HG03108 (cell line): ENCODE results near the gene CPS1.
A peak's percentile ranks its signal among the peaks of the same experiment; 100 is the strongest.

ENCODE experiments used
- ATAC-seq: cut with Tn5 transposase; IDR thresholded peaks from one replicate; pipeline ENCODE4 v1.9.1; 2021; ENCODE audit warnings: moderate library complexity; ENCODE audit not compliant: unreplicated experiment

Gene CPS1

GRCh38 chr2:210546424-210547208, 9.8 kb upstream of the CPS1 start:
- ATAC-seq: no peak

- no peak for ATAC-seq
Observed at GRCh38 chr2:210548031-210548430, 8.4 kb upstream of the CPS1 start.

DNA sequence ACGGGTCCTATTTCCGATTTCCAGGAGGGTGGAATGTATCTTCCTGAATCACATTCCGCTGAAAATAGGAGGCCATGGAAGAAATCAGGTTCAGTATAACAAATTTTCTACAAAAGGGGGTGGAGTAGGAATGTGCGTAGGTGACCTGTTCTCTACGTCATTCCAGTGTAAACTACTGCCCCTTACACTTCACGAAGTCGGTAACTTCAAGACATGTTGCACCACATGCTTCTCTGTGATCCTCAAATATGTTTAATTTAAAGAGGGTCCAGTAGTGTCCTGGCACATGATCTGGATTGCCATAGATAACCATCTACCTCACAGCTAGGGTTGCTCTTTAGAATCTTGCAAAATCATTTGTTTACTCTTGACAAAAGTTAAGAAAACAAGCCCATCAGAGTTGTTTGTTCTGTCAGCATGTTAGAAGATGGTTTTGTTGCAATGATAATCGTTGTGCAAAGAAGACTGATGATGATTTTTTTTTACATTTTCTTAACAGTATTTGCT, 7.5 kb upstream of the CPS1 start:
- no peak for ATAC-seq

DNA sequence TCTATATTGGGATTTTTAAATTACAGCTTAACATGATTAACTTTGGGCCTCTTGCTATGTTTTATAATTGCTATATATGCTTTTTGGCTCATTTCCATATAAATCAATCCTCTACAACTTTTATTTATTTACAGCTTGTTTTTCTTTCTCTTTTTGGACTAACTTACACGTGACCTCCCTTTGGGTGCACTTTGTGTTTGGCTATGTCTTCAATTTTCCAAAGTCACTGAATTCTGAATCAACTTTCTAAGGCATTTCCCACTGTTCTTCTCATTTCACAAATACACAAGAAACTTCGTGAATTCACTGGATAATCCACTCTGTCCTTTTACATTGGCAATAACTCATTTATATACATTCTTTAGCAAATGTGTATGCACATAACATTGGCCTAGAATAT, 5.4 kb upstream of the CPS1 start:
- no peak for ATAC-seq

DNA sequence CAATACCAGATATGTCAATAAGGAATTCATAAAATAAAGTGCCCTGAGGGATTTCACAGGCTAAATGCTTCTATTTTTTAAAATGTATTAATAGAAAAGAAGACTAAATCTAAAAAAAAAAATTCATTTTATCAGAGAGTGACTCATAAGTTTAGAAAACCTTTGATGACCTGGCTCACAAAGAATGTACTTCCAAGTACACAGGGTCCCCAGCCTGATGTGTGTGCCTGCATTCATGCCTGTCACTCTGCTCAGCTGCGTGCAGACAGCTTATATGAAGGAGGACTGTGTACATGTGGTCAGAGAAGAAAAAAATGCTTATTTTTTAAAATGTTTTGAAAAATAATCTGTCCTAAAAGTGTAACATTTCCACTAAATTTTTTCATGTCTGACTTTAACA, 3.0 kb upstream of the CPS1 start:
- no peak for ATAC-seq

- ATAC-seq: no peak
Observed at GRCh38 chr2:210555555-210555954, 844 bp upstream of the CPS1 start.

- ATAC-seq: no peak
Observed at GRCh38 chr2:210557721-210558120, 1.3 kb downstream of the CPS1 start.

DNA sequence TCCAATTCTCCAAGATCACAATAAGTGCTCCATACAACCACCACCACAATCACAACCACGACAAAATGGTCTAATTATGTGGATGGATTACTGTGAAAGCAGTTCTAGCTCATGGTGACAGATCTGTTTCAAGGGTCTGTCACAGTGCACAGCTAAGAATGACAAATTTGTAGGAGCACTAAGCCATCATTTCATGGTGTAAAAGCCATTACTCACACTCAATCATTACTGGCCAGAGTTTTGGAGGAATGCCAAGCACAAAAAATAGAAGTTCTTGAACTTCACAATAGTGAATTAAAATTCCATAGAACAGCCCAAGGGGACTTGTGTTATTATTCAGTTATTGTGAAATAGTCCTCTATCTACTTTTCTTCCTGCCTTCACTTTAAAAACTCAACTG, 2.3 kb downstream of the CPS1 start:
- ATAC-seq: no peak

DNA sequence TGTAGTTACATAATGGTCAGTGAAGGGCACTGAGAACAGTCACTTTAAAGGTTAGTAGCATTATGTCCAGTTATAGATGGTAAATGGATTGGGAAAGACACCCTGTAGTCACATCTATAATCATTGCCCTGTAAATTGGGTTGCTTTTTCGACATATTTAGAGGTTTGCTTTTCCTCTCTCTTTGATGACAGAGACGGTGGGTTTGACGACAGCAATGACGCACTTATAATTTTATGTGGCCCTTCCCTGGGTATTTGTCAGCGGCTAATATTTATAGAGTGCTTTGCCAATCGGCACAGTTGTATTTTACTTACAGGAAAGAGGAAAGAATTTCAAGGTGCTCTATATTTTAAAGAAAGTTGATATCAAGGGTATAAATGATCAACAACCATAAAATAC, 2.8 kb downstream of the CPS1 start:
- no peak for ATAC-seq

- no peak for ATAC-seq
Observed at GRCh38 chr2:210561475-210561874, 5.1 kb downstream of the CPS1 start.

DNA sequence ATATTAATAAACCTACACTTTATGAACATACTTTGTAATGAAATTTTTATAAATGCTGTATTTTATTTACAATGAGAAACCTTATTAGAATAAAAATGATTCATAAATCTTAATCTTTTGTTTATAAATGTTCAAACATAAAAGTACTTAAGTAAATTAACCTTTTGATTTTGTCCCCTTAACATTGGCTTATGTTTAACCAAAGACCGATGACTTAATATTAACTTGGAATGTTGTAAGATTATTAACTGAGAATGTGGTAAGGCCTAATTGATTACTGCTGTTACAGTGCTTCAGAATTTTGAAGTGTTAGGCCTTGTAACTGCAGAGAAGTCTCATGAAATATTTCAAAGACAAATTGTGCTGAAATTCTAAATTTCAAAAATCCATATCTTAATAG, 5.7 kb downstream of the CPS1 start:
- no peak for ATAC-seq

DNA sequence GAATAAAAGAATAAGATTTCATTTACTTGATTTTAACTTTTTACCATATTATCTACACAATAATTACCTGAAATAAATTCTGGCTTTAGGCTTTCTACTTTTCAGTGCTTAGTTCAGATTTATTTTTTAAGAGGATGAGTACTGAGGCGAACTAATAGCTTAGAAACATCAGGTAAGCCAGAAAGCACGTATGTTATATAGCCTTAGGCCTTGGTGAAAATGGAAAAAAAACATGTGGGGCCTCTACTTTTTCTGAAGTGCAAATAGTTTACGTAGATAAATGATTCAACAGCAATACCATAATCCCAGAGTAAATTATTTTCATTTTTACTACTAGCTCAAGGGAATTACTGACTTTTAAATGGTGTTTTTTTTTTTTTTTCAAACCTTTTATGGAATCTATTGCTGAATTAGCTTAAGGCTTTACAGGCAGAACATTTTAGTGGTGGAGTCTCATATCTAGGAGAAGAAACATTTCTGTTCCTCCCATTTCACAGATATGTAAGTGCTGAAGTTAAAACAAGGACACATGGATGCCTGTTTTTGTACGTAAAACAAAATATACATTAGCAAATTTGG, 6.2 kb downstream of the CPS1 start:
- no peak for ATAC-seq

GRCh38 chr2:210567279-210567678, 10.9 kb downstream of the CPS1 start:
- ATAC-seq: no peak

- ATAC-seq: no peak
Observed at GRCh38 chr2:210568108-210568507, 11.7 kb downstream of the CPS1 start.

GRCh38 chr2:210577263-210578071, 21.1 kb downstream of the CPS1 start:
- ATAC-seq: peak; percentile 91

DNA sequence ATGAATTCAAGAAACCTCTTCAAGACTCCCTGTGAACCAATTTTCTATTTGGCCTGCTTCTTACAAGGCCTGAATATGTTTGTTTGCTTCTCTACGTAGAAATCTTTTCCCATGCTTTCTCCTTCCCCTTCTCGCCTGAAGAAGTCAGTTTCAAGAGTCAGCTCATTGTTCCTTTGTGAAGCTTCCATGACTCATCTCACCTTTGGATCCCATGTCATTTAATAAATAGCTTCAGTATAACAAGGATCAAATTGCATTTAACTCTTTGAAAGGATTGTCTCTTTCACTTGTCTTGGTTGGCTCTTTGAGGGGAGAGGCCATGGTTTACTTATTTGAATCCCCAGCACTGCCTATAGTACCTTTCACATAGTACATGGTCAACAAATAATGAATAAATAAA, 28.4 kb downstream of the CPS1 start:
- ATAC-seq: no peak

DNA sequence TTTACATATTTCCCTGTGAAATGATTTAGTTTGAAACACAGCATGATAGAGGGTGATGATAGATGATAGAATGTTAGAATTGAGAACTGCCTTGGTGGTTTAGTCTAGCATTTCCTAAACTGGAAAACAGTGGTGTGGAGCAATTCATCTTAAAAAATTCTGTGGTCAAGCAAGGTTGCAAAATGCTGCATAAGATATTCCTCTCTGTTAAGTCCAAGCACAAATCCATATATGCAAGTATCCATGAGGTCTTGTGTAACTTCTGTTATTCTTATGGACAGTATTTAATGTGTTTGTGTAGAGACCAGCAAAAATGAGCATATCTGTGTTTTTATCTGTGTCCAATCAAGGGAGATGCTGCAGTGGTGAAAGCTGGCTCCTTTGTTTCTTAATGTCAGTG, 30.0 kb downstream of the CPS1 start:
- no peak for ATAC-seq

DNA sequence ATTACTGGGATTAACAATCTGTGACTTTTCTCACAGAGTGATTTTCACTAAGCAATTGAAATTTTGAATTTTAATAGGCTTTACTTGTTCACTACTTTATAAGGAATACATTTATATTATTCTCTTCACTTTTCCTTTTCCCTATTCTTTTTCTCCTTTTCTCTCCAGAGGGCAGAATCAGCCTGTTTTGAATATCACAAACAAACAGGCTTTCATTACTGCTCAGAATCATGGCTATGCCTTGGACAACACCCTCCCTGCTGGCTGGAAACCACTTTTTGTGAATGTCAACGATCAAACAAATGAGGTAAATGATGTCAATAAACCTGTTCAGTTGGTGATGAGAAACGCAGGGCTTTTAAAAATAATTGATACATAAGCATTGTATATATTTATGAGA, 35.3 kb downstream of the CPS1 start:
- ATAC-seq: no peak

DNA sequence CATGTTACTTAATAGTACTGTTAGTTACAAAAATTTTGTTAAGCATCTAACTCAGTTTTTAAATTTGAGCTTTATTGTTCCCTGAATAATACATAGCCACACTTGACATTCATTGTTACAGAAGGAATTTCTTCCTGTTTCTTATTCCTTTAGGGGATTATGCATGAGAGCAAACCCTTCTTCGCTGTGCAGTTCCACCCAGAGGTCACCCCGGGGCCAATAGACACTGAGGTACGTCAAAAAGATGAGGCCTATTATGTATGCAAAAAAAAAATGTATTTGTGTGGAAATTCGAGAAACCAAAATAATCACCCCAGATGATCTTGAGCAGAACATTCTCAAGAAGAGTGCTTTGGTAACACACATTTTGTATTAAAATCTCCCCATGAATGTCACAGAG, 36.3 kb downstream of the CPS1 start:
- ATAC-seq: no peak

DNA sequence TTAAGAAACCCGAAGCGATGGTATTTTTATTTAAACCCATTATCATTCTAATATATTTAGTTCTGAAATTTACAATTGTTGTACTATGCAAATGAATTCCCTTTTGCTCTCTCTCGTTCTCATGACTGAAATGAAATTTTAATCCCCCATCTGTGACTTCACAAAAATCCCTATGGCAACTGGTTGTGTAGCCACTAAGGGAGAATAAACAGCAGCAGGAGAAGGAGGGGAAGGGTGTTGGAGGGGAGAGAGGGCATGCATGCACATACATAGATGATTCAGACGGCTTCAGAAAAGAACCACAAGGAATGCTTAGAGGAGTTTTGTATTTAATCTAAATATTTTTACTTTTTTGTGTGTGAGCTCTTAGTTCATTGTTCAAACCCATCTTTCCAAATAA, 36.8 kb downstream of the CPS1 start:
- no peak for ATAC-seq

DNA sequence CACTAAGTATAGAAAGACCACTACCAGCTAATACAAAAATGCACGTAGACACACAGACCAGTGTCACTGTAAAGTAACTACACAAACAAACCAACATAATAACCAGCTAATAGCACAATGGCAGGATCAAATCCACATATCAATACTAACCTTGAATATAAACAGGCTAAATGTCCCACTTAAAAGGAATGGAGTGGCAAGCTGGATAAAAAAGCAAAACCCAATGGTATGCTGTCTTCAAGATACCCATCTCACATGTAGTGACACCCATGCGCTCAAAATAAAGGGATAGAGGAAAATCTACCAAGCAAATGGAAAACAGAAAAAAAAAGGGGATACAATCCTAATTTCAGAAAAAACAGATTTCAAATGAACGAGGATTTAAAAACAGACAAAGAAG, 41.8 kb downstream of the CPS1 start:
- no peak for ATAC-seq

DNA sequence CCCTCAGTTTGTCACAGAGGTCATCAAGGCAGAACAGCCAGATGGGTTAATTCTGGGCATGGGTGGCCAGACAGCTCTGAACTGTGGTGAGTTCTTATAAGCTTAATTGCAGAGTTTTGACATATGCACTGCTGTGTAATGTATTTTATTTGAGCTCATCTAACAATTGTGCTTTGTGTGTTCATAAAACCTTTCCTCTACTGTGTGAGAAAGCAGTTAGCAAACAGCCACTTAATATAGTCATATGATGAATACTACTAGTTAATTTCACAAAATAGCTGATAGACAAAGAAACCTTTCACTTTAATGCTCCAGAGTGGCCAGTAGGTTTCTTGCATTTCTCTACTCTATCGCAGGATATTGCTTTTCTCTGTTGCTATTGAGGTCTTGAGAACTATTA, 43.1 kb downstream of the CPS1 start:
- ATAC-seq: no peak
